H1 (cell line): ENCODE data around the gene SCAP. TPM values are rescaled to one million over a fixed set of nuclear protein-coding genes. Genes with fewer than 3 reads are reported as not detected.

Experiments
- CTCF ChIA-PET: fragments of 300-600 bp; sonication (Branson Sonifier 250); formaldehyde crosslinking; loops from one replicate; lab custom pipeline; 2021; ENCODE audit not compliant: partially characterized antibody; lab: Charles Lee
- POLR2A ChIA-PET: fragments of 300-600 bp; sonication (Branson Sonifier 250); formaldehyde crosslinking; loops from one replicate; lab custom pipeline; 2021; ENCODE audit warnings: inconsistent platforms; ENCODE audit not compliant: partially characterized antibody; lab: Charles Lee
- DNase-seq, 2 experiments: peaks; one replicate each; pipeline versions ENCODE4 v3.0.0 to v3.0.0-alpha.2; 2010 to 2022; ENCODE audit warnings: low spot score in 2 of 2, low read depth in 1 of 2, mixed read lengths in 1 of 2
- FAIRE-seq: peaks from 2 replicates; lab custom pipeline; 2011; peaks lifted over from hg19 to GRCh38; lab: Jason Lieb, UNC
- H2AFZ ChIP-seq: 2 replicates; pipeline ENCODE4 v1.8.1; 2012; ENCODE audit warnings: low read length, inconsistent platforms
- H2AK5ac ChIP-seq: 2 replicates; pipeline ENCODE4 v1.6.1; 2013; ENCODE audit warnings: low read depth, low read length
- H2BK120ac ChIP-seq: replicated peaks from 2 replicates; pipeline ENCODE3; 2013; ENCODE audit warnings: low read depth, low read length, inconsistent platforms
- H2BK12ac ChIP-seq: 2 replicates; pipeline ENCODE4 v1.6.1; 2013; ENCODE audit warnings: low read depth, low read length
- H2BK15ac ChIP-seq: 2 replicates; pipeline ENCODE4 v1.6.1; 2013; ENCODE audit warnings: low read length
- H2BK20ac ChIP-seq: 2 replicates; pipeline ENCODE4 v1.6.1; 2013; ENCODE audit warnings: low read length
- H2BK5ac ChIP-seq: 2 replicates; pipeline ENCODE4 v1.6.1; 2013; ENCODE audit warnings: low read depth, low read length
- H3K14ac ChIP-seq: 2 replicates; pipeline ENCODE4 v1.6.1; 2013; ENCODE audit warnings: inconsistent platforms; ENCODE audit not compliant: insufficient read length
- H3K18ac ChIP-seq: 2 replicates; pipeline ENCODE4 v1.6.1; 2013; ENCODE audit warnings: low read length; ENCODE audit errors: extremely low read depth
- H3K23ac ChIP-seq: 2 replicates; pipeline ENCODE4 v1.6.1; 2013; ENCODE audit warnings: inconsistent platforms; ENCODE audit not compliant: insufficient read length
- H3K23me2 ChIP-seq: 2 replicates; pipeline ENCODE4 v1.6.1; 2013; ENCODE audit warnings: low read depth, low read length
- H3K27ac ChIP-seq: 2 replicates; pipeline ENCODE4 v1.6.1; 2011; ENCODE audit warnings: low read depth, low read length, inconsistent platforms
- H3K27me3 ChIP-seq, 4 experiments: replicated peaks in 1 of 4; 1 replicate in 1 of 4; 2 replicates in 3 of 4; pipeline versions ENCODE4 v1.6.1 to v1.8.1; 2011 to 2013; ENCODE audit warnings: low read length in 3 of 4, mild to moderate bottlenecking in 3 of 4, inconsistent platforms in 2 of 4, mixed read lengths in 2 of 4, moderate library complexity in 1 of 4; ENCODE audit not compliant: control insufficient read depth in 3 of 4, insufficient read depth in 3 of 4; ENCODE audit errors: extremely low read depth in 1 of 4
- H3K36me3 ChIP-seq, 4 experiments: 2 replicates each; pipeline versions ENCODE4 v1.6.1 to v1.8.1; 2011 to 2013; ENCODE audit warnings: mild to moderate bottlenecking in 4 of 4, low read length in 3 of 4, moderate library complexity in 2 of 4, control low read depth in 1 of 4, inconsistent platforms in 1 of 4; ENCODE audit not compliant: insufficient read depth in 4 of 4, control insufficient read depth in 2 of 4
- H3K4ac ChIP-seq: replicated peaks from 2 replicates; pipeline ENCODE3; 2013; ENCODE audit warnings: low read length, low read depth, mixed read lengths, inconsistent platforms; ENCODE audit not compliant: insufficient read length
- H3K4me1 ChIP-seq, 4 experiments: replicated peaks in 1 of 4; 1 replicate in 1 of 4; 2 replicates in 3 of 4; pipeline versions ENCODE4 v1.6.1 to v1.8.1; 2011 to 2013; ENCODE audit warnings: low read length in 3 of 4, inconsistent platforms in 2 of 4, mixed read lengths in 1 of 4; ENCODE audit not compliant: insufficient read depth in 4 of 4, control insufficient read depth in 3 of 4
- H3K4me2 ChIP-seq, 2 experiments: 2 replicates each; pipeline versions ENCODE4 v1.6.1 to v1.8.1; 2011 to 2013; ENCODE audit warnings: low read depth in 2 of 2, low read length in 2 of 2, control low read depth in 1 of 2, inconsistent platforms in 1 of 2, mild to moderate bottlenecking in 1 of 2; ENCODE audit not compliant: insufficient read depth in 1 of 2
- H3K4me3 ChIP-seq, 4 experiments: fragments of 200-600, 300-600 bp in 1 of 4; sonication (generic), shearing (Covaris generic), sonication (Bioruptor Twin) in 1 of 4; 2 replicates each; pipeline versions ENCODE4 v1.5.1 to v1.8.1; 2011 to 2016; ENCODE audit warnings: low read length in 4 of 4, low read depth in 3 of 4, control low read depth in 2 of 4, inconsistent platforms in 2 of 4, mild to moderate bottlenecking in 2 of 4, mixed read lengths in 1 of 4, moderate library complexity in 1 of 4; ENCODE audit not compliant: insufficient read depth in 2 of 4; ENCODE audit errors: extremely low read depth in 1 of 4
- H3K56ac ChIP-seq: replicated peaks from 2 replicates; pipeline ENCODE3; 2013; ENCODE audit warnings: low read depth, mild to moderate bottlenecking, mixed read lengths, low read length, inconsistent platforms; ENCODE audit not compliant: insufficient read length
- H3K79me1 ChIP-seq: 2 replicates; pipeline ENCODE4 v1.6.1; 2013; ENCODE audit warnings: low read depth, low read length, control low read depth
- H3K79me2 ChIP-seq, 2 experiments: 2 replicates each; pipeline versions ENCODE4 v1.6.1 to v1.8.1; 2012 to 2013; ENCODE audit warnings: low read length in 2 of 2, mild to moderate bottlenecking in 2 of 2, inconsistent platforms in 1 of 2; ENCODE audit not compliant: insufficient read depth in 2 of 2, control insufficient read depth in 1 of 2
- H3K9ac ChIP-seq, 4 experiments: replicated peaks in 1 of 4; 1 replicate in 1 of 4; 2 replicates in 3 of 4; pipeline versions ENCODE4 v1.6.1 to v1.8.1; 2011 to 2013; ENCODE audit warnings: low read depth in 3 of 4, low read length in 3 of 4, control low read depth in 2 of 4, mild to moderate bottlenecking in 2 of 4, moderate library complexity in 2 of 4, inconsistent platforms in 1 of 4; ENCODE audit errors: extremely low read depth in 1 of 4
- H3K9me3 ChIP-seq, 2 experiments: 2 replicates each; pipeline versions ENCODE4 v1.6.1 to v1.8.1; 2012 to 2013; ENCODE audit warnings: mild to moderate bottlenecking in 2 of 2, moderate library complexity in 2 of 2, control low read depth in 1 of 2, inconsistent platforms in 1 of 2, low read depth in 1 of 2, low read length in 1 of 2, mixed read lengths in 1 of 2; ENCODE audit not compliant: insufficient read depth in 2 of 2
- H4K20me1 ChIP-seq, 2 experiments: replicated peaks in 1 of 2; 2 replicates each; pipeline versions ENCODE3 to v1.8.1; 2011 to 2013; ENCODE audit warnings: inconsistent platforms in 2 of 2, low read length in 2 of 2, mild to moderate bottlenecking in 1 of 2; ENCODE audit not compliant: insufficient read depth in 2 of 2, control insufficient read depth in 1 of 2
- H4K5ac ChIP-seq: 2 replicates; pipeline ENCODE4 v1.6.1; 2013; ENCODE audit warnings: low read length, low read depth, mixed read lengths, inconsistent platforms; ENCODE audit not compliant: insufficient read length
- H4K8ac ChIP-seq: 2 replicates; pipeline ENCODE4 v1.8.0; 2013; ENCODE audit warnings: mild to moderate bottlenecking, moderate library complexity, low read length, inconsistent platforms; ENCODE audit not compliant: insufficient read depth; ENCODE audit errors: extremely low read depth
- H4K91ac ChIP-seq: replicated peaks from 2 replicates; pipeline ENCODE3; 2013; ENCODE audit warnings: low read length, mixed read lengths, inconsistent platforms; ENCODE audit not compliant: insufficient read length
- ATF2 ChIP-seq: IDR thresholded peaks from 2 replicates; pipeline ENCODE4 v1.6.1; 2012; ENCODE audit warnings: low read length, inconsistent platforms
- BCL11A ChIP-seq, 2 experiments: IDR thresholded peaks; one replicate each; pipeline ENCODE4 v1.6.1; 2011; ENCODE audit warnings: low read depth in 2 of 2, low read length in 2 of 2, mild to moderate bottlenecking in 2 of 2
- CHD1 ChIP-seq: IDR thresholded peaks from 2 replicates; pipeline ENCODE4 v1.6.1; 2012; ENCODE audit warnings: low read depth, low read length, improper control_type of control experiment
- GABPA ChIP-seq: IDR thresholded peaks from 2 replicates; pipeline ENCODE4 v1.6.1; 2011; ENCODE audit warnings: mild to moderate bottlenecking, low read length, moderate library complexity, borderline replicate concordance; ENCODE audit not compliant: insufficient read depth
- RAD21 ChIP-seq, 2 experiments: IDR thresholded peaks in 1 of 2; conservative IDR thresholded peaks in 1 of 2; 2 replicates each; pipeline ENCODE4 v1.6.1; 2011; ENCODE audit warnings: low read depth in 2 of 2, low read length in 2 of 2, improper control_type of control experiment in 1 of 2, inconsistent platforms in 1 of 2, mild to moderate bottlenecking in 1 of 2, moderate library complexity in 1 of 2
- SUZ12 ChIP-seq: fragments of 200-600 bp; sonication (generic); IDR thresholded peaks from 2 replicates; pipeline ENCODE4 v1.6.1; 2012; ENCODE audit warnings: mild to moderate bottlenecking, inconsistent platforms, low read length, moderate library complexity, mixed read lengths
- TEAD4 ChIP-seq: IDR thresholded peaks from 2 replicates; pipeline ENCODE4 v1.6.1; 2012; ENCODE audit warnings: low read depth, low read length, inconsistent platforms, mixed read lengths
- WGBS, 2 experiments: shearing (Covaris generic) in 1 of 2; methylation state at CpG; one replicate each; pipeline versions ENCODE4 v1.1.6 to v1.1.7; 2013 to 2015; ENCODE audit warnings: low lambda C conversion rate in 2 of 2, mixed read lengths in 2 of 2, inconsistent platforms in 1 of 2, low coverage in 1 of 2, missing lambda C conversion rate in 1 of 2; ENCODE audit not compliant: insufficient replicate concordance in 2 of 2, insufficient coverage in 1 of 2, insufficient read length in 1 of 2; ENCODE audit errors: extremely low coverage in 1 of 2, missing lambda C conversion rate in 1 of 2; 5-methylcytosine and 5-hydroxymethylcytosine counted together
- polyA plus RNA-seq, 7 experiments: library from polyadenylated mRNA; depleted of rRNA in 3 of 7; stranded (reverse) in 5 of 7; unstranded in 2 of 7; fragments of >200 nt in 5 of 7; fragments of 200-250 nt in 2 of 7; gene quantifications; 1 replicate in 5 of 7; 2 replicates in 1 of 7; 4 replicates in 1 of 7; pipeline versions ENCODE4 v1.2.1 to v1.2.3, GENCODE V29; 2011 to 2013; ENCODE audit warnings: missing spikeins in 2 of 7, mixed read lengths in 2 of 7
- total RNA-seq: library from RNA; stranded (reverse); fragmentation: NEBNext Ultra II Directional; extraction: Animal tissue kit (Norgen Biotek cat#: 25700); gene quantifications from 2 replicates; pipeline ENCODE4 v1.2.1, GENCODE V29; 2021

Gene SCAP
- total and polyA plus RNA-seq, 2 of the 8 experiments (the other 6 are each of a cell fraction or from before 2014, with no cell fraction given), result 74.0 to 114 TPM

DNA sequence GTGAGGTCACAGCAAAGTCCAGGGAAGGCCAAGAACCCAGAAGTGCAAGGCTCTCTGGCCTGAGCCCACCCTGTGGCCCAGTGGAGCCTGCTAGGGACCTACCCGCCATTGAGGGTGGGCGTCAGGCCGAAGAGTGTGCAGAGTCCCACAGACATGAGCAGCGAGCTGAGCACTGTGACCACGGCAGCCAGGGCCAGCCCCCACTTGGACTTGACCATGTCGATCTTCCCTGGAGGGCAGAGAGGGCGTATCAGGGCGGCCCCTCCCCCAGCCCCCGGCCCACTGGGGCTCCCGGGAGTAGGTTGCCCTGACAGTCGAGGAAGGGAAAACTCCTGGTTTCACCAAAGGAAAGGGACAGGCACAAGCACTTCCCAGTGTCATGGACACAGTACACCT, 50.4 kb downstream of the SCAP start:
- H2BK5ac ChIP-seq, result no peak overlapping the region
- H3K56ac ChIP-seq, result no peak overlapping the region
- no peak for TF ChIP-seq SUZ12
- no peak for TF ChIP-seq CHD1
- no peak for TF ChIP-seq TEAD4
- TF ChIP-seq RAD21 (IDR thresholded peaks at IDR 0.05 in 1 of 2, conservative IDR thresholded peaks at IDR 0.05 in 1 of 2; ENCODE audit: low read depth in 2 of 2, low read length in 2 of 2), result no peak
- no peak for TF ChIP-seq BCL11A (IDR thresholded peaks at IDR 0.05; ENCODE audit: low read depth in 2 of 2, low read length in 2 of 2)
- TF ChIP-seq GABPA, result no peak
- no peak for TF ChIP-seq ATF2
- 0 out of 7 replicates have a peak, but pooled peaks cover 0 to 2% (median 0%) of the 10 kb centered on the region in 4 experiments for H3K4me1 ChIP-seq
- H3K4me3 ChIP-seq, result no peak overlapping the region
- H3K36me3 ChIP-seq, result peaks cover 5 to 24% (median 13%) of the 10 kb centered on the region in 4 experiments; a peak in 6 of 8 replicates
- no peak overlapping the region for H3K23ac ChIP-seq
- no peak overlapping the region for H4K5ac ChIP-seq
- no peak overlapping the region for H3K4ac ChIP-seq
- ChIA-PET POLR2A (interaction anchor here (0.6 kb wide), 1 partner anchor 170 kb away, joined by 3 read pairs; no protein-coding TSS in a partner anchor), CTCF (interaction anchor here (0.5 to 6.5 kb wide), 6 partner anchors 7 to 641 kb away, joined by 3 to 66 read pairs (median 4); no protein-coding TSS in a partner anchor)
- DNase-seq (no peak), FAIRE-seq (no peak)
- no peak overlapping the region for H2AFZ ChIP-seq
- H2BK20ac ChIP-seq, result no peak overlapping the region
- no peak overlapping the region for H4K91ac ChIP-seq
- H2BK120ac ChIP-seq, result no peak overlapping the region
- H3K4me2 ChIP-seq, result no peak overlapping the region
- no peak overlapping the region for H3K18ac ChIP-seq
- 95% methylated on average over 8 of the region's 11 CpGs; no CpG with 5 or more reads in 1 of the 2 experiments for WGBS, 2 experiments
- H4K20me1 ChIP-seq, result peaks cover 4 to 13% of the 10 kb centered on the region in 2 experiments
- H2BK12ac ChIP-seq, result no peak overlapping the region
- no peaks in the 10 kb centered on the region for H3K79me1 ChIP-seq
- no peak overlapping the region for H4K8ac ChIP-seq
- no peaks in the 10 kb centered on the region for H3K27me3 ChIP-seq
- no peak overlapping the region for H2BK15ac ChIP-seq
- H3K14ac ChIP-seq, result no peak overlapping the region
- H2AK5ac ChIP-seq, result no peak overlapping the region
- H3K9me3 ChIP-seq, result no peaks in the 10 kb centered on the region
- H3K9ac ChIP-seq, result no peak overlapping the region
- H3K27ac ChIP-seq, result no peak overlapping the region
- H3K23me2 ChIP-seq, result no peaks in the 10 kb centered on the region
- no peaks in the 10 kb centered on the region for H3K79me2 ChIP-seq
